ENCODE data around the gene C1orf210. TPM values are rescaled to one million over a fixed set of nuclear protein-coding genes. Genes with fewer than 3 reads are reported as not detected.

C1orf210 gene
- total RNA-seq, 1 donor from 2014 or later = 0.48 TPM

DNA sequence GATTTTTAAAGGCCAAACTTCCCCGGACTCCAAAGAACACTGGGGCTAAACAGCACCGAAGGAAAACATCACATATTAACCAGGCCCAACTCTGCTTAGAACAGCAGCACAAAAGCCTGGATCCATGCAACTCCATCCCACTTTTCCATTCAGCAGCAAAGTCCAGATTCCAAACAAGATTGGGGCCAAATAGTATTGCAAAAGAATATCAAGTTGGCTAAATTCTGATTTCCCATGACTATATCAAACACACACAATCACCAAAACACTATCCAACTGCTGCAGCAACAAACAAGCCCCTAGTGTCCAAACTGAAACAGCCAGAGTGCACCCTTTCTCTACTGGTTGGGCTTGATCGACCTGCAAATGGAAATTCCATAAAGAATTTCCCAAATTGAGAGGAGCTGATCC, 35.0 kb downstream of the C1orf210 start:
- DNase-seq (ENCODE audit: low spot score) = no peak

DNA sequence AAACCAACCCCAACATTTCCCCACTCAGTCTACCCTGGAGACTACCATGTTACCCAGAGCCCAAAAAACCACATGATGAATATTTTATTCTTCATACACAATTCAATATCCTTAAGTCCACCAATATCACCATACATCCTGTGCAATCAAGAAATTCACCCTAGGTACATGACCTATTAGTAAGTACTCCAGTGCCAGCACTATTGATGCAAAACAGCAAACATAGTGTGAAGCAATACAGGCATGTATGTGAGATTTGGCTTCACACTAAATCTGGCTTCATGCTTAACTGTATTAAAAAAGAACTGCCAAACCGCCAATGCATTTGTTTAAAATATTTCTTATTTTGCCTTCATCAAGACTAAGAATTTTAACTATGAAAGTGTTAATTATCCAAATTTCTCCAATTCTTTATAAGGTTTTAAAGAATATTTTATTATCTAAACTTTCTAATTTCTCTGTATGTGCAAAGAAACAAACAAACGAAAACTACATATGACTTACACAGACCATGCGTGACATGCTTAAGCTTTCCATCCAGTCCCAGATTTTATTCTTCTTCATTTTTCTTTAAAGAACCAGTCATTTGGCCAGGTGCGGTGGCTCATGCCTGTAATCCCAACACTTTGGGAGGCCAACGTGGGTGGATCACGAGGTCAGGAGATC, 38.0 kb downstream of the C1orf210 start:
- DNase-seq (ENCODE audit: low spot score) = no peak

- DNase-seq (ENCODE audit: low spot score) = no peak
Measured at GRCh38 chr1:43246466-43247213, 38.7 kb downstream of the C1orf210 start.

DNA sequence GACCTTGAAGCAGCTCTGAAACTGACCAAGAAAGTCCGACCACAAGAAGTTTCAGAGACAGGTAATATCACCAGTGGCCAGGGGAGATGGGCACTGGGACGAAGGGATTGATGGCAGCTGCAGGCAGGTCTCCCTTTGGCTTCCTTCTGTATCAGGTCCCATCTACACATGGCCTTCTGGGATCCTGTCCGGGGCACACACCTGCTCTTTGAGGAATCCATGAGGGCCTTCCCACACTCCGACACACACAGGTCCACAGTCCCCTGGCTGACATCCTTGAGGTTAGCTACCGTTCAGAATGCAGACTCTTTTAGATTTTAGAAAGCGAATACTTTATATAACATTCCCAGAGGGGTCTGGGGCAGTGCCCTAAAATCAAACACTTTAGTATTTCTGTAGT, 42.1 kb downstream of the C1orf210 start:
- DNase-seq (ENCODE audit: low spot score) = no peak

DNA sequence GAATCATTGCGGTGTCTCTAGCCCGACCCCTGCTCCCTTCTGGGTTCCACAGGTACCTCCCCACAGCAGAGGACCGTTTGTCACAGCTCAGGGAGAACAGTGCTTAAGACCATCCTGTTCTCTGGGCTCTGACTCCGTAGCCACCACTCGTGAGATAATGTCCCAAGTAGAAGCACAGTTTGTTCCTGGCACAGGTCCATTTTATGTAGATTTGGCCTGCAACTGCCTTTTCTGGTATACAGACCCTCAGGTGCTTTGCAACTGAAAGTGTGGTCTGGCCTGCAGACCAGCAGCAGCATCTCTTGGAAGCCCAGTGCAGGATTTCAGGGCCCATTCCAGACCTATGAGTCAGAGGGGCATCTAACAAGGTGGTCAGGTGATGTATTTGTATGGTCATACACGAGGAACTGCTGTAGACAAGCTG, 44.0 kb downstream of the C1orf210 start:
- DNase-seq (ENCODE audit: low spot score) = no peak

DNA sequence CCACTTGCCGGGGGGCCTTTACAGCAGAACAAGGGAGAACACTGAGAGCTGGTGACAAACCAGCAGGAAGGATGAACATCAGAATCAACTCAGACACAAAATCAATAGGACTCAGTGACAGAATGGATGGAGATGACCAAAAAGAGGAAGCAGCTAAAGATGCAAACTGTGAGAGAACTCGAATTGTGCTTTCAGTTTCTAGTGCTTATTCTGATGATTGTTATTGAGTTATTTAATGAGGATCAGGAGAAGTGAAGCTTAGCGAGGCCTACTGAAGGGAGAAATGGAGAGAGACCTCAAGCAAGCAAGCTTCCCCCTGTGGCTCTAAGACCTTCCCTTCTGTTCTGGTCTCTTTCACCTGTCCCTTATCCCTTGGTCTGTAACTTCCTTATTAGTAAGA, 45.9 kb downstream of the C1orf210 start:
- no peak for DNase-seq (ENCODE audit: low spot score)

DNA sequence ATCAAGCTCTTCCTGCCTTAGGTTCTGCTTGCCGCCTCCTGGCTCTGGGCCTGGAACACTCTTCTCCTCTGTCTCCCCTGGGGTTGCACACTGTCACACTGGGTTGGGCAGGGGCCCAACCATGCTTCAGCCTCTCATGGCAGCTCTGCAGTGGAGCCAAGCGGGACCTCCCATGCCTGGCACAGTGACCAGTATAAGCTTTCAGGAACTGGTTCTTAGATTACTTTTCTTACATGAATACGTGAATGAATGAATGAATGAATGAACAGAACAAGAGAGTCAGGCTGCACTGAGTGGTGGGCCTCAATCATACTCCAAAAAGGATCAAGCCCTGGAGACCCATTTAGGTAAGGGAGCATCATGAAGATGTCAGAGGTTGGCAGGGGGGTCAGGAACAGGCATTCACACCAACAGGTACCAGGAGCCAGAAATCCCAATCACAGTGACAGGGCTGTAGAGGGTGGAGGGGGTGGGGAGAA, 46.4 kb downstream of the C1orf210 start:
- DNase-seq (ENCODE audit: low spot score) = no peak

DNA sequence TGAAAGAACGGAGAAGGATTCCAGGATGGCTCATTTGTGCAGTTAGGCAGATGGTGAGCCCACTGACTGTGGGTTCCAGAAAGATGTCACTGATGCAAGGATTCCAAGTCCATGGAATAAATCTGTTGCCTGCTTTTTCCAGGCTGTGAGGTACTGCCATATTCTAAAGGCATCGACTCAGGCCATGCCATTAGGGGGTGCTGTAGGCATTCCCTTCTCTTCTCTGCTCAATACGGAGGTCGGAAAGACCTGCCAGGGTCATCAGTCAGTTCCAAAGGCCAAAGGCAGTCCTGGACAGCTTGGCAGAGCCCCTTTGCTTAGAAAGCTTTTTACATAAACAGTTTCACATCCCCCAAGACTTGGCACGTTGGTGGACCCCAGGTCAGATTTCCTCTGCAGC, 47.3 kb downstream of the C1orf210 start:
- DNase-seq (ENCODE audit: low spot score) = peak; percentile 62

- no peak for DNase-seq (ENCODE audit: low spot score)
Measured at GRCh38 chr1:43237121-43237520, 48.3 kb downstream of the C1orf210 start.

DNA sequence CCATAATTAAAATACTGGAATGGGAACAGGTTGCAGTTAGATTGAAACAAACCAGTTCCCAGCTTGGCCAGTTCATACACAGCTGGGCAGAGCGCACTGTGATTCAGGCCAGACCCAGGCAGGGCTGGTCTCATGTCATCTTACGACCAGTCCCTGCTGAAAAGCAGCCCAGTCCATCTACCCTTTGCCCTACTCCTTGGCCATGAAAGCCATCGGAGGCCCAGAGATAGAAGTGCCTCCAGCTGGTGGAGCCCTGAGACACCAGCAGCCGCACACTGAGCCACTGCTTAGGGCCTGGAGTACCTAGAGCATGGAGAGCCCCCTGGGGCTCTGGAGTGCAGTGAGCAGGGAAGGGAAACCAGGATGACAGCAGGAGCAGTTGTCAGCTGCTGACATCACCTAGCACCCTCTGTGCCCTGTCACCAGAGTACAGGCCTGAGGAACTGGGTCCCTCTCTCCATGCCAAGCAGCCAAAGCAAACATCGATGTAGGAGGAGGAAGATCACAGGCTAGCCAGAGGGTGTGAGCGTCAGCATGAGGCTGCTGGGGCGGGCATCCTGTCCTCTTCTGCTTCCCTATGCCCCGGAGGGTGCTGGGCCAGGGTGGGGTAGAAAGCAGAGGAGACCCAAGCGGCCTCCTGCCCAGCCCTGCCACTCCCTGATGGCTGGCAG, 49.8 kb downstream of the C1orf210 start:
- DNase-seq (ENCODE audit: low spot score) = no peak

- DNase-seq (ENCODE audit: low spot score) = no peak
Measured at GRCh38 chr1:43235040-43235439, 50.3 kb downstream of the C1orf210 start.

GRCh38 chr1:43234267-43234666, 51.1 kb downstream of the C1orf210 start:
- no peak for DNase-seq (ENCODE audit: low spot score)

- no peak for DNase-seq (ENCODE audit: low spot score)
Measured at GRCh38 chr1:43233631-43234030, 51.8 kb downstream of the C1orf210 start.

DNA sequence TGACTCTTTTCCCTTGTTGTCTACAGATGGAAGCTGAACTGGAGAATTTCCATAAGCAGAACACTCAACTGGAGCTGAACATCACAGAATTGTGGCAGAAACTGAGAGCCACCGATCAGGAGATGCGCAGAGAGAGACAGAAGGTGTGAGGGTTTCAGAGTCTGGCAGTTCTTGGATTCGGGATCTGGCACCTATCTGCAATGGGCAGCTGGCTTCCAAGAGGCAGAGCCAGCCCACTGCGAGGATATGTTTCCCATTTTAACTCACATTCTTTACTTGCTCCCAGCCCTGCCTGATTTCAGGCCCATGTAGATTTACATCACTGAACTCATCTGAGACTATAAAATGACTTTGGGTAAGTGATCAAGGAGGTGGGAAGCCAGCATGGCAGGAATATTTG, 52.9 kb downstream of the C1orf210 start:
- DNase-seq (ENCODE audit: low spot score) = no peak

DNA sequence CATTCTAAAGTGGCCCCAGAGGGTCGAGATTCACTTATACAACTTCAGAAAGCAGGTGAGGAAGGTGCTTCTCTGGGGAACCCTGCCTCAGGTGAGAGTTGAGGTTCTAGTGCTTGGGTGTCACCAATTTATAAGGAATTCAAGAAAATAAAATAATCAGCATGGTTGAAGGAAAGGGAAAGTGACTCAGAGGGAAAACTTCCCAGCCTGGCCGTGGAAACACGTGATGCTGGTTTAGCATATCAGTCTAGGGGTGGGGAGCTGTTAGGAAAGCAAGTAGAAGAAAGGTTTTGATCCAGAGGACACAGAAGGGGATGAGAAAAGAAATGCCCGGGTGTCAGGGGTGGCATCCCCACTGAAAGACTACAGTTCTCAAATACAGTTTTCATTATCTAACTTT, 53.3 kb downstream of the C1orf210 start:
- peak; percentile 72 for DNase-seq (ENCODE audit: low spot score)

Other genes starting within 250 kb of the C1orf210 start
- 28.4 TPM for gene EBNA1BP2, start 113.3 kb downstream of the C1orf210 start, total RNA-seq (ENCODE audit: insufficient read depth, low replicate concordance)
- 5.3 TPM for gene CFAP57, start 113.3 kb downstream of the C1orf210 start, total RNA-seq (ENCODE audit: insufficient read depth, low replicate concordance)
- gene TMEM125, start 15.6 kb downstream of the C1orf210 start, total RNA-seq (ENCODE audit: insufficient read depth, low replicate concordance) = 0.72 TPM
- 17.1 TPM for gene TIE1, start 15.4 kb upstream of the C1orf210 start, total RNA-seq (ENCODE audit: insufficient read depth, low replicate concordance)
- not detected for gene MPL, start 52.2 kb upstream of the C1orf210 start, total RNA-seq (ENCODE audit: insufficient read depth, low replicate concordance)
- 1.4 TPM for gene CDC20, start 73.4 kb upstream of the C1orf210 start, total RNA-seq (ENCODE audit: insufficient read depth, low replicate concordance)
- 18.1 TPM for gene ELOVL1, start 82.4 kb upstream of the C1orf210 start, total RNA-seq (ENCODE audit: insufficient read depth, low replicate concordance)
- 33.0 TPM for gene MED8, start 104.2 kb upstream of the C1orf210 start, total RNA-seq (ENCODE audit: insufficient read depth, low replicate concordance)
- 32.5 TPM for gene SZT2, start 104.3 kb upstream of the C1orf210 start, total RNA-seq (ENCODE audit: insufficient read depth, low replicate concordance)
- gene HYI, start 168.3 kb upstream of the C1orf210 start, total RNA-seq (ENCODE audit: insufficient read depth, low replicate concordance) = 46.5 TPM
- gene PTPRF, start 245.3 kb upstream of the C1orf210 start, total RNA-seq (ENCODE audit: insufficient read depth, low replicate concordance) = 36.4 TPM

Measured in umbilical cord (tissue), 2 donors.